Neural progenitor cell (in vitro differentiated cells): ENCODE measurements around the gene LAMA2.

Experiments
- CTCF ChIP-seq: fragments of 200-600 bp; sonication (generic); IDR thresholded peaks from 2 replicates; pipeline ENCODE4 v1.5.1; 2017; ENCODE audit warnings: antibody characterized with exemption, mild to moderate bottlenecking
- EZH2 ChIP-seq: fragments of 200-600 bp; sonication (generic); IDR thresholded peaks from 2 replicates; pipeline ENCODE4 v1.6.1; 2017; ENCODE audit warnings: antibody characterized with exemption, mild to moderate bottlenecking, moderate library complexity
- EZH2phosphoT487 ChIP-seq: fragments of 200-600 bp; sonication (generic); IDR thresholded peaks from 2 replicates; pipeline ENCODE4 v1.6.1; 2017; ENCODE audit warnings: antibody characterized with exemption

GRCh38 chr6:129521946-129522345 lies 639.0 kb downstream of the LAMA2 start:
- TF ChIP-seq CTCF (no peak), EZH2phosphoT487 (no peak), EZH2 (no peak)
